Peyer's patch (tissue), 4 donors: ENCODE results near the gene RANBP1. TPM values are rescaled to one million over a fixed set of nuclear protein-coding genes. Genes with fewer than 3 reads are reported as not detected.

ENCODE experiments used
- DNase-seq, 3 donors: peaks; one replicate each; pipeline ENCODE4 v3.0.0-alpha.2; 2017 to 2019
- H3K27ac ChIP-seq, 4 donors: fragments of 200-600 bp; sonication (generic); one replicate each; pipeline ENCODE4 v1.5.1; 2016 to 2019
- H3K27me3 ChIP-seq, 2 donors: fragments of 200-600 bp; sonication (generic); one replicate each; pipeline ENCODE4 v1.5.1; 2019
- H3K36me3 ChIP-seq, 3 donors: fragments of 200-600 bp; sonication (generic); one replicate each; pipeline ENCODE4 v1.5.1; 2016 to 2019
- H3K4me1 ChIP-seq, 4 donors: fragments of 200-600 bp; sonication (generic); one replicate each; pipeline ENCODE4 v1.5.1; 2016 to 2019
- H3K4me3 ChIP-seq, 4 donors: fragments of 200-600 bp; sonication (generic); 1 replicate in 3 of 4; 2 replicates in 1 of 4; pipeline ENCODE4 v1.5.1; 2016 to 2019; ENCODE audit warnings: mild to moderate bottlenecking in 1 of 4
- H3K9me3 ChIP-seq, 4 donors: fragments of 200-600 bp; sonication (generic); one replicate each; pipeline ENCODE4 v1.5.1; 2016 to 2019; ENCODE audit warnings: mild to moderate bottlenecking in 1 of 4
- CTCF ChIP-seq, 6 experiments: fragments of 450-650 bp in 4 of 6; fragments of 200-600 bp in 2 of 6; sonication (generic) in 1 of 6; IDR thresholded peaks; one replicate each; pipeline ENCODE4 v1.5.1; 2017 to 2019; ENCODE audit warnings: antibody characterized with exemption in 6 of 6, mild to moderate bottlenecking in 3 of 6, moderate library complexity in 1 of 6
- POLR2A ChIP-seq, 2 donors: fragments of 450-650 bp; IDR thresholded peaks; one replicate each; pipeline ENCODE4 v1.5.1; 2017; ENCODE audit warnings: antibody characterized with exemption in 2 of 2, mild to moderate bottlenecking in 2 of 2, moderate library complexity in 2 of 2
- total RNA-seq, 4 donors: library from RNA; depleted of rRNA; stranded (reverse); fragments of >200 nt; gene quantifications; one replicate each; pipeline ENCODE4 v1.1.0, GENCODE V29; 2016

The RANBP1 gene
- total RNA-seq, 4 donors from 2014 or later, result 103 to 203 (median 163) TPM

- no peak for DNase-seq
- no peak overlapping the region for H3K4me3 ChIP-seq
- H3K27ac ChIP-seq, result no peak overlapping the region
- H3K27me3 ChIP-seq, result no peaks in the 10 kb centered on the region
- H3K4me1 ChIP-seq, result no peaks in the 10 kb centered on the region
- no peaks in the 10 kb centered on the region for H3K36me3 ChIP-seq
- TF ChIP-seq CTCF (IDR thresholded peaks at IDR 0.05) (no peak), POLR2A (IDR thresholded peaks at IDR 0.05) (no peak)
- no peaks in the 10 kb centered on the region for H3K9me3 ChIP-seq
Observed at GRCh38 chr22:20148414-20148813, 32.5 kb downstream of the RANBP1 start.

- DNase-seq, result no peak
- no peak overlapping the region for H3K4me3 ChIP-seq
- H3K4me1 ChIP-seq, result no peaks in the 10 kb centered on the region
- H3K27ac ChIP-seq, result no peak overlapping the region
- TF ChIP-seq POLR2A (IDR thresholded peaks at IDR 0.05), result no peak
- TF ChIP-seq CTCF (IDR thresholded peaks at IDR 0.05), result no peak
- no peaks in the 10 kb centered on the region for H3K9me3 ChIP-seq
- no peaks in the 10 kb centered on the region for H3K27me3 ChIP-seq
- no peaks in the 10 kb centered on the region for H3K36me3 ChIP-seq
Observed at GRCh38 chr22:20149257-20150250, 33.6 kb downstream of the RANBP1 start.

GRCh38 chr22:20150381-20151275 is 34.7 kb downstream of the RANBP1 start, which contains the start of gene CCDC188:
TSS of gene CCDC188 (minus strand) at chr22:20151055. CDS start at chr22:20150986, 69 bp downstream.
- DNase-seq, result no peak
- Histone ChIP-seq H3K36me3 (no peaks in the 10 kb centered on the region), H3K27ac (no peak within 1 kb of the TSS), H3K4me1 (no peaks in the 10 kb centered on the region), H3K9me3 (no peaks in the 10 kb centered on the region), H3K4me3 (no peak within 1 kb of the TSS), H3K27me3 (no peaks in the 10 kb centered on the region)
- TF ChIP-seq CTCF (IDR thresholded peaks at IDR 0.05) (no peak), POLR2A (IDR thresholded peaks at IDR 0.05) (no peak)

GRCh38 chr22:20151276-20151588 is 35.3 kb downstream of the RANBP1 start:
- TF ChIP-seq CTCF (IDR thresholded peaks at IDR 0.05), result no peak
- TF ChIP-seq POLR2A (IDR thresholded peaks at IDR 0.05), result no peak
- Histone ChIP-seq H3K36me3 (no peaks in the 10 kb centered on the region), H3K4me3 (no peak overlapping the region), H3K27ac (no peak overlapping the region), H3K4me1 (no peaks in the 10 kb centered on the region), H3K9me3 (no peaks in the 10 kb centered on the region), H3K27me3 (no peaks in the 10 kb centered on the region)
- no peak for DNase-seq

DNA sequence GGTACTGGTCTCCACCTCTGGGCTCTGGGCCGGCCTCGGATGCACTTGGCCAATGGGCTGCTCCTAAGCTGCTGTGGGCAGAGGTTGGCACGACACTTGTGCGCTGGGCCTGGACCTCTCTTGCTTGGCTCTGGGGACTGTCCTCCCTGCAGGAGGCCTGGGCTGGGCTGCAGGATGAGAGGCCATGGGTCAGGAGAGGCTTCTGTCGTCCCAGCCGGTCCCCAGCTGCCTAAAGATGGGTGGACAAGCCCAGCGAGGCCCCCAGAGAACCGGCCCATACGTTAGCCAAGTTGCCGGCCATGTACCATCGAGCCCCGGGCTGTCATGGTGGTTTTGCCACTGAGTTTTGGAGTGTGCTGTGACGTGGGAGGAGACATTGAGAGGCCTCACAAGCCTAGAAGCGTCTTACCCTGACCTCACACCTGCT is 36.6 kb downstream of the RANBP1 start:
- H3K4me1 ChIP-seq, result no peaks in the 10 kb centered on the region
- no peaks in the 10 kb centered on the region for H3K9me3 ChIP-seq
- H3K36me3 ChIP-seq, result no peaks in the 10 kb centered on the region
- H3K27me3 ChIP-seq, result no peaks in the 10 kb centered on the region
- H3K27ac ChIP-seq, result no peak overlapping the region
- TF ChIP-seq CTCF (IDR thresholded peaks at IDR 0.05), result no peak
- no peak for TF ChIP-seq POLR2A (IDR thresholded peaks at IDR 0.05)
- DNase-seq, result no peak
- no peak overlapping the region for H3K4me3 ChIP-seq
